ENCODE measurements around the gene KCP. TPM values are rescaled to one million over a fixed set of nuclear protein-coding genes. Genes with fewer than 3 reads are reported as not detected.

The KCP gene
- total RNA-seq, 1 experiment from 2014 or later: 5.3 TPM

GRCh38 chr7:128853799-128854198, 56.7 kb downstream of the KCP start:
- Histone ChIP-seq H3K27ac (ENCODE audit: insufficient read length, low read depth, low read length) (no peak overlapping the region), H3K4me1 (ENCODE audit: insufficient read depth, low read length) (no peaks in the 10 kb centered on the region), H3K14ac (ENCODE audit: insufficient read depth, low read length) (no peak overlapping the region), H3K79me2 (ENCODE audit: insufficient read depth, low read length) (no peaks in the 10 kb centered on the region), H2AK5ac (ENCODE audit: insufficient read length, low read length) (no peak overlapping the region), H3K9ac (ENCODE audit: extremely low read depth, insufficient read length, low read length) (no peak overlapping the region), H3K9me3 (ENCODE audit: control insufficient read depth, low read depth, low read length) (no peaks in the 10 kb centered on the region), H3K23ac (ENCODE audit: insufficient read length, low read depth, low read length) (no peak overlapping the region), H2BK20ac (ENCODE audit: low read depth, low read length, poor library complexity, severe bottlenecking) (no peak overlapping the region), H3K23me2 (ENCODE audit: insufficient read length, low read depth, low read length, poor library complexity, severe bottlenecking) (no peaks in the 10 kb centered on the region), H2BK120ac (ENCODE audit: low read depth, low read length, poor library complexity, severe bottlenecking) (no peak overlapping the region), H4K8ac (replicated peaks; ENCODE audit: insufficient read length, low read depth, low read length) (no peak overlapping the region), H2AFZ (ENCODE audit: low read length) (no peak overlapping the region), H2BK5ac (ENCODE audit: insufficient read length, low read length) (no peak overlapping the region), H2BK15ac (ENCODE audit: low read depth, low read length) (no peak overlapping the region), H3K79me1 (ENCODE audit: insufficient read depth, low read depth, low read length, poor library complexity, severe bottlenecking) (no peaks in the 10 kb centered on the region), H3K18ac (ENCODE audit: insufficient read length, low read depth, low read length) (no peak overlapping the region), H3K56ac (ENCODE audit: insufficient read length, low read depth, low read length) (no peak overlapping the region), H3K4ac (ENCODE audit: low read depth, low read length) (no peak overlapping the region), H3K4me2 (ENCODE audit: insufficient read depth, insufficient read length, low read length) (no peak overlapping the region), H4K20me1 (ENCODE audit: control insufficient read depth, insufficient read depth, insufficient read length) (no peaks in the 10 kb centered on the region), H3T11ph (ENCODE audit: low read length) (no peak overlapping the region), H2BK12ac (ENCODE audit: insufficient read length, low read depth, low read length) (no peak overlapping the region), H3K27me3 (ENCODE audit: insufficient read depth, low read length) (no peaks in the 10 kb centered on the region), H4K5ac (ENCODE audit: insufficient read length, low read depth, low read length) (no peak overlapping the region), H4K91ac (ENCODE audit: insufficient read length, low read depth, low read length) (no peak overlapping the region)
- no peaks in the 10 kb centered on the region for H3K9me3 Mint-ChIP-seq
- DNase-seq: no peak
- no CpG with 5 or more reads among the region's 23 CpGs for WGBS (ENCODE audit: extremely low coverage, insufficient read length, low lambda C conversion rate)
- no peaks in the 10 kb centered on the region; the same call in 1 of the 2 replicates for H3K27me3 Mint-ChIP-seq (ENCODE audit: low read depth)
- no peak overlapping the region; a peak in 1 of 7 replicates for H3K27ac Mint-ChIP-seq
- H3K36me3 Mint-ChIP-seq (ENCODE audit: insufficient read depth in 1 of 3, low read depth in 3 of 3): peaks cover 0 to 7% (median 0%) of the 10 kb centered on the region in 3 experiments; a peak in 1 of 7 replicates
- H3K4me3 Mint-ChIP-seq: no peak overlapping the region
- no peak for TF ChIP-seq CTCF (conservative IDR thresholded peaks at IDR 0.05)
- H3K4me1 Mint-ChIP-seq: no peaks in the 10 kb centered on the region
